ENCODE measurements around the gene KSR1. TPM values are rescaled to one million over a fixed set of nuclear protein-coding genes. Genes with fewer than 3 reads are reported as not detected.
"Not testable (repeated sequence)": the region's sequence is repeated elsewhere in the genome, so short reads cannot be mapped to it uniquely, and the experiment has no call there.

Gene KSR1
- total RNA-seq, 1 donor = 15.5 TPM

DNA sequence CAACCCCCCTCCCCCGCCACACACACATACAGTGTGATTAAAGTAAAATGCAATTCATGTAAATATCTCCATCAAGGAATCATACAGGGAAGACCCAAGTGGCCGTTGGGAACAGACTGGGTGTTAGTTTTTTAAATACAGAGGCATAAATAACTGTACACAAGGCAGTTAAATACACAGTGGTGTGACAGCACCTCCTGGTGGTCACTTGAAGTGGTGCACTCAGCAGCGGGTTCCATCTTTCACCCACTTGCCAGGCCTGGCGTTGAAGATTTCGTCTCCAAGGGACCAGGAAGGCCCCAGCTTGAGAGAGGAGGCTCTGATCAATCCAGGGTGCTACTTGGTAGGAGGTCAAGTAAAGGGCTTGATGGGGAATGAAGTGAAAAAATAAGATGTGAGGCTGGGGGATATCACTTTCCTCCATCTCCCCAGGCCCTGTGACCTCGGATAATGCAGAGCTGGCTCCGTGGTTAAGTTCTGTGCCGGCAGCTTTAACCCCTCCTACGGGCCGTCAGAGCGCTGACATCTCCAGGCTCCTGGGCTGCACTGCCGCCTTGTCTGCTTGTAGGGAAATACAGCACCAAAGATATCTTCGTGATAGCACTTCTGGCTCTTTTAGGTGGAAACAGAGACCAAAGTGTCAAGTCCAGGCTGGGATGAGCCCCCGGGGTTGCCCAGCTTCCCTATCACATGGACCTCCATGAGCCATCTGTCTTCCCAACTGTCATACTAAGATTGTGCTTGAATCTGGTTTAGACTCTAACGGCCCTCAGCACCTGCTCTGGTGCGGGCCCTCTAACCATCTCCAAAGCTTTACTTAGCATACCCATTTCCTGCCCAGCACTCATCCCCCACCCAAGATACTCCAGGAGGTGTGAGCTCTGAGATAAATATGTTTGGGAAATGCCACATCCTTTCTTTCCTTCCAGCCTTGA lies 195.4 kb downstream of the KSR1 start:
- TF ChIP-seq, protein P1, sequence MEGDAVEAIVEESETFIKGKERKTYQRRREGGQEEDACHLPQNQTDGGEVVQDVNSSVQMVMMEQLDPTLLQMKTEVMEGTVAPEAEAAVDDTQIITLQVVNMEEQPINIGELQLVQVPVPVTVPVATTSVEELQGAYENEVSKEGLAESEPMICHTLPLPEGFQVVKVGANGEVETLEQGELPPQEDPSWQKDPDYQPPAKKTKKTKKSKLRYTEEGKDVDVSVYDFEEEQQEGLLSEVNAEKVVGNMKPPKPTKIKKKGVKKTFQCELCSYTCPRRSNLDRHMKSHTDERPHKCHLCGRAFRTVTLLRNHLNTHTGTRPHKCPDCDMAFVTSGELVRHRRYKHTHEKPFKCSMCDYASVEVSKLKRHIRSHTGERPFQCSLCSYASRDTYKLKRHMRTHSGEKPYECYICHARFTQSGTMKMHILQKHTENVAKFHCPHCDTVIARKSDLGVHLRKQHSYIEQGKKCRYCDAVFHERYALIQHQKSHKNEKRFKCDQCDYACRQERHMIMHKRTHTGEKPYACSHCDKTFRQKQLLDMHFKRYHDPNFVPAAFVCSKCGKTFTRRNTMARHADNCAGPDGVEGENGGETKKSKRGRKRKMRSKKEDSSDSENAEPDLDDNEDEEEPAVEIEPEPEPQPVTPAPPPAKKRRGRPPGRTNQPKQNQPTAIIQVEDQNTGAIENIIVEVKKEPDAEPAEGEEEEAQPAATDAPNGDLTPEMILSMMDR (IDR thresholded peaks at IDR 0.05; ENCODE audit: insufficient read depth, low read depth, low read length) = peak; percentile 79
- DNase-seq (ENCODE audit: low read depth) = peak; percentile 33

DNA sequence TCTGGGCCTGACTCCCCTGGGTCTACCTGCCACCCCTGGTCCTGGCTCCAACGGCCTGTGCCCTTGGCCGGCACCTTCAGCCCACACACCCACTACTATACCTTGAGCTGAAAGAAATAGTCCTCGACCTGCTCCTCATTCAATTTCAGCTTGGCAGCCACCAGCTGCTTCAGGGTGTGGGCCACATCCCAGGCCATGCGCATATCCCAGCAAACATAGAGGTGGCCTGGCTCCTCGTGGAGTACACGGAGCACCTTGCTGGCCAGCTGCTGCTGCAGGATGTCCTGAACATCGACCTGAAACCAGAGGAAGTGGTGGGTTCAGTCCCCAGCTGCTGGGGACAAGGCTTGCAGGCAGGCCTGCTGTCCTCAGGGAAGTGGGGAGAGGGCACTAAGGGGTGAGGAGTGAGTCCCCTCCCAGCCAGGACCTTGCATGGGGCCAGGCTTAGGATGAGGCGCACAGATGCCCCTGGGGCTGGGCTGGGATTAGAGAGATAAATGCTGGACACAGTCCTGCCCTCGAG lies 197.3 kb downstream of the KSR1 start:
- not testable (repeated sequence) for H3K4me3 ChIP-seq (ENCODE audit: low read depth, low read length); DNase-seq (ENCODE audit: low read depth)

More for the DNA sequence above, 195.4 kb downstream of the KSR1 start:
- H3K4me3 ChIP-seq (ENCODE audit: low read depth, low read length) = no peak overlapping the region

DNA sequence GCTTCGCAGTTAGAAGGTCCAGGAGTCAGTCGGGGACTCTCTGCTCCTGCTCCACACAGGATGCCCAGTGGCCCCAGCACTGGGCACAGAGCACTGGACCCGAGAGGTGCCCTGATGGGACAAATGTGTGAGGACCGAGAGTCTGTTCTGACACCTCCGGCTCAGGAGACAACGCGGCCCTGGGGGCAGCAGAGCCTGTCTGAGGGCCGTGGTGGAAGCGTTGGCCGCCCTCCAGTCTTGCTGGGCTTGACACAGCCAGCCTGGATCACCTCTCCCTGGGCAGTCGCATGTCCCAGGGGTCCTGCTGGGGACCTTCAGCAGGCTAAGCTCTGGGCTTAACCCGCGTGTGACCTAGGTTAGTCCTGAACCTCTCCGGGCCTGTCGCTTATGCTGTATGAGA lies 197.9 kb downstream of the KSR1 start:
- TF ChIP-seq, protein P1 (IDR thresholded peaks at IDR 0.05; ENCODE audit: insufficient read depth, low read depth, low read length) = no peak
- no peak for DNase-seq (ENCODE audit: low read depth)
- H3K4me3 ChIP-seq (ENCODE audit: low read depth, low read length) = no peak overlapping the region

DNA sequence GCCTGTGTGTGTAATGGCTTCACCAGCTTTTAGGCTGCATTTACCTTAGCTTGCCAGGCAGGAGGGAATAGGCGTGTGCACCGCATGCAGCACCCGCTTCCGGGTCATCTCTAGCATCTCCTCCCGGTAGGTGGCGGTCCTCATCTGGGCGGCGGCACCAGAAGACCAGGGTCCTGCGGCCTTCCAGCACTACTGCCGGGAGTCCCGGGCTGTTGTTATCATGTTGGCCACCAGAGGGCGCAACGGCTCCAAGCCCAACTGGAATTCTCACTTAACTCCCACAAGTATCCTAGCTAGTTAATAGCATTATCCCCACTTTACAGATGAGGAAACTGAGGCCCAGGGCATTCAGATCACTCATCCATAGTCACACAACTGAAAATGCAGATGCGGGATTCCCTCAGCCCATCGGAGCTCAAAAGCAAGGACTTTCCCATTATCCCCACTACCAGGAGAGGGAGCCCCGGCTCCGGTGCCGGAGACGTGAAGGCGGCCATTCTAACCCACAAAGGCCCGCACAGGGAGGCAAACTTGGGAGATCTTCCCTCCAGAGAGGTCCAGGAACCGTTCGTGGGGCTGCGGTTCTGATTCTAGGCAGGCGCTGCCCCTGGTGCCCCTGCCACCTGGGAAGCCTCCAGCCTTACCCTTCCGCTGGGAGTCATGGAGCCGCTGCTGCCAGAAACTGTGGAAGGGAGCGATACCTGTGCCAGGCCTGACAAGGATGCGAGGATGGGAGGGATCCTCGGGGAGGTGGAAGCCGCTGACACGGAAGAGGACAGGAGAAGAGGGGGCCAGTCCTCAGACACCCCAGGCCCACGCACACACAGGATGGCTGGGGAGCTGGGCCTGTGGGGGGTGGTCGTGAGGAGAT lies 198.6 kb downstream of the KSR1 start:
- TF ChIP-seq, protein P1 (IDR thresholded peaks at IDR 0.05; ENCODE audit: insufficient read depth, low read depth, low read length) = peak; percentile 84
- peak; percentile 66 for DNase-seq (ENCODE audit: low read depth)
- no peak overlapping the region for H3K4me3 ChIP-seq (ENCODE audit: low read depth, low read length)

DNA sequence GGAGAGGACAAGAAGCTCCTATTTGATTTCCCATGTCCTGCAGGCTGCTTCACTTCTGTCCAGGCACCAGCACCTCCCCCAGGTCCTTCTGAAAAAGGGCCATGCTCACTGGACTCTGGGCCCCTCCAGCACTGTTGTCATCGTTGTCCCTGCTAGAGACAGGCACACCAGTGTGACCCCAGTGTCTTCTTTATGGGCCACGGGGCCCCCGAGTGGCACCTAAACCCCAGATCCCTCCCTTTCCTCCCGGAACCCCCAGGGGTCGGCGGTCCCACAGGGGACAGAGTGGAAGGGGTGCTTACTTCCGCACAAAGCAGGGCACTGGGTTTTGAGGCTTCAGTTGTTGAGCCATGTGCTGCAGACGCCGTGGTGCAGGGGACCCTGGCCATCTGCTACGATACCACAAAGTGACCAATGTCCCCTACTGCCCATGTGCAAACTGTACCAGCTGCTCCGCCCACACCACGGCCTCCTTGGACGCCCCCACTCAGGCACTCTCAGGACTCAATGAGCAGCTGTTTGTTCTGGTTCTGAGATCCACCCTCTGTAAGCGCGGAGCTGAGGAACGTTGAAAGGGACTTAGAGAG lies 199.4 kb downstream of the KSR1 start:
- DNase-seq (ENCODE audit: low read depth); H3K4me3 ChIP-seq (ENCODE audit: low read depth, low read length): not testable (repeated sequence)

DNA sequence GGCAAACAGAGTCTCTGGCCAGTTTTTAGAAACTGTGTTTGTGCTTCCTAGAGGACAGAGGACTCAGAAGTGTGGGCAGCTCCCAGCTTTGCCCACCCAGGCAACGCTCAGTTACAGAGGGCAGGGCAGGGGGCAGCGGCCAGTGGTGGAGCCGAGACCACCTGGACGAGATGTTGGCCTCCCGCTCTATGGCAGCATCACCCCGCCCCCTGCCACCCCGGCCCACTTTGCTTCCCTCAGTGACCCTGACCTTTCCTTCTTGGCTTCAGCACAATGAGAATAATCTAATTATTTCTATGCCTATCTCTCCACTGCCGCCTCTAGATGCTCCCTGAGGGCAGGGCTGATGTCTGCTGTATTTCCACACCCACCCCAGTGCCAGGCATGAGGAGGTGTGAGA lies 200.4 kb downstream of the KSR1 start:
- DNase-seq (ENCODE audit: low read depth); H3K4me3 ChIP-seq (ENCODE audit: low read depth, low read length): not testable (repeated sequence)

DNA sequence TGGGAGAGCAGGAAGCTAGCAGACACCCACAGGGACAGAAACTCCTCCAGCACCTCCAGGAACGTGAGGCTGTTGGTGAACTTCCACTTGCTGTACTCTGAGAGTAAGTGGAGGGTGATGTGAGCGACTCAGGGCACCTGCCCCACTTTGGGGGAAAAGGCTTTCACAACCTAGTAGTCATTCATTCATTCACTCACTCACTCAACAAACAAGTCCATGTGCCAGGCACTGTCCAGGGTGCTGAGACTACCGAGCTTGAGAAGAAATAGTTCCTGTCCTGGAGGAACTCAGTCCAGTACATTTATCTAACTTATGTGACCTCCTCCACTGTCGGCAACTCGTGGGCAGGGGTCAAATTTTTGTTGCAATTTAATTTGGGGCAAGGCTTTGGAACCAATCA lies 201.4 kb downstream of the KSR1 start:
- TF ChIP-seq, protein P1 (IDR thresholded peaks at IDR 0.05; ENCODE audit: insufficient read depth, low read depth, low read length) = no peak
- H3K4me3 ChIP-seq (ENCODE audit: low read depth, low read length) = no peak overlapping the region
- DNase-seq (ENCODE audit: low read depth) = peak; percentile 32

DNA sequence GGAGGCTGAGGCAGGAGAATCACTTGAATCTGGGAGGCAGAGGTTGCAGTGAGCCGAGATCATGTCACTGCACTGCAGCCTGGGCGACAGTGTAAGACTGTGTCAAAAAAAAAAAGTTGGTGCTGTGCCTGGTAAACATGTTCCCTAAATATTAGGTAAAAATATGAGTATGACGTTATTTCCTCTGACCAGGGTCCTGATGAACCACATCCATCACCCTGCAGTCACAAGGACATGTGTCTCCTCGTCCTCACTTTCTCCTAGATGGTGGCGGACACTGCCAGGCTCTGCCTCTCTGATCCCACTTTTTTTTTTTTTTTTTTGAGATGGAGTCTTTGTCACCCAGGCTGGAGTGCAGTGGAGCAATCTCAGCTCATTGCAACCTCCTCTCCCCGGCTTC lies 203.4 kb downstream of the KSR1 start:
- no peak for DNase-seq (ENCODE audit: low read depth)
- H3K4me3 ChIP-seq (ENCODE audit: low read depth, low read length) = no peak overlapping the region
- TF ChIP-seq, protein P1 (IDR thresholded peaks at IDR 0.05; ENCODE audit: insufficient read depth, low read depth, low read length) = no peak

All from fibroblast of villous mesenchyme (primary cell).